Panc1 (cell line): ENCODE results near the gene ZNF23.

ENCODE experiments used
- POLR2AphosphoS5 ChIP-seq: IDR thresholded peaks from 2 replicates; pipeline ENCODE4 v1.6.1; 2012; ENCODE audit warnings: mild to moderate bottlenecking, low read depth, low read length, moderate library complexity
- REST ChIP-seq, 2 experiments: IDR thresholded peaks; 2 replicates each; pipeline ENCODE4 v1.6.1; 2011 to 2012; ENCODE audit warnings: low read depth in 2 of 2, control low read depth in 1 of 2, low read length in 1 of 2, mild to moderate bottlenecking in 1 of 2, moderate library complexity in 1 of 2; ENCODE audit not compliant: insufficient read depth in 1 of 2
- TF ChIP-seq, protein P1 (sequence below): fragments of 450-650 bp; IDR thresholded peaks from 2 replicates; pipeline ENCODE4 v1.5.1; 2017; ENCODE audit warnings: mild to moderate bottlenecking

- TF ChIP-seq POLR2AphosphoS5: no peak
- TF ChIP-seq, protein P1, sequence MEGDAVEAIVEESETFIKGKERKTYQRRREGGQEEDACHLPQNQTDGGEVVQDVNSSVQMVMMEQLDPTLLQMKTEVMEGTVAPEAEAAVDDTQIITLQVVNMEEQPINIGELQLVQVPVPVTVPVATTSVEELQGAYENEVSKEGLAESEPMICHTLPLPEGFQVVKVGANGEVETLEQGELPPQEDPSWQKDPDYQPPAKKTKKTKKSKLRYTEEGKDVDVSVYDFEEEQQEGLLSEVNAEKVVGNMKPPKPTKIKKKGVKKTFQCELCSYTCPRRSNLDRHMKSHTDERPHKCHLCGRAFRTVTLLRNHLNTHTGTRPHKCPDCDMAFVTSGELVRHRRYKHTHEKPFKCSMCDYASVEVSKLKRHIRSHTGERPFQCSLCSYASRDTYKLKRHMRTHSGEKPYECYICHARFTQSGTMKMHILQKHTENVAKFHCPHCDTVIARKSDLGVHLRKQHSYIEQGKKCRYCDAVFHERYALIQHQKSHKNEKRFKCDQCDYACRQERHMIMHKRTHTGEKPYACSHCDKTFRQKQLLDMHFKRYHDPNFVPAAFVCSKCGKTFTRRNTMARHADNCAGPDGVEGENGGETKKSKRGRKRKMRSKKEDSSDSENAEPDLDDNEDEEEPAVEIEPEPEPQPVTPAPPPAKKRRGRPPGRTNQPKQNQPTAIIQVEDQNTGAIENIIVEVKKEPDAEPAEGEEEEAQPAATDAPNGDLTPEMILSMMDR: no peak
- TF ChIP-seq REST (IDR thresholded peaks at IDR 0.05; ENCODE audit: insufficient read depth in 1 of 2, low read depth in 2 of 2, low read length in 1 of 2): no peak
Measured at GRCh38 chr16:71507061-71507460, 45.0 kb upstream of the ZNF23 start.
